Activated naive CD4-positive, alpha-beta T cell treated with anti-CD3 and anti-CD28 coated beads, Interleukin-2, amount 50 U/mL, for 16 hours (primary cell): ENCODE results near the gene CCL21.

Experiments used
- DNase-seq: peaks from one replicate; pipeline ENCODE4 v3.0.0-alpha.2; 2020

CCL21 gene

GRCh38 chr9:34701769-34702736, 7.9 kb downstream of the CCL21 start:
- peak; percentile 86 for DNase-seq

DNA sequence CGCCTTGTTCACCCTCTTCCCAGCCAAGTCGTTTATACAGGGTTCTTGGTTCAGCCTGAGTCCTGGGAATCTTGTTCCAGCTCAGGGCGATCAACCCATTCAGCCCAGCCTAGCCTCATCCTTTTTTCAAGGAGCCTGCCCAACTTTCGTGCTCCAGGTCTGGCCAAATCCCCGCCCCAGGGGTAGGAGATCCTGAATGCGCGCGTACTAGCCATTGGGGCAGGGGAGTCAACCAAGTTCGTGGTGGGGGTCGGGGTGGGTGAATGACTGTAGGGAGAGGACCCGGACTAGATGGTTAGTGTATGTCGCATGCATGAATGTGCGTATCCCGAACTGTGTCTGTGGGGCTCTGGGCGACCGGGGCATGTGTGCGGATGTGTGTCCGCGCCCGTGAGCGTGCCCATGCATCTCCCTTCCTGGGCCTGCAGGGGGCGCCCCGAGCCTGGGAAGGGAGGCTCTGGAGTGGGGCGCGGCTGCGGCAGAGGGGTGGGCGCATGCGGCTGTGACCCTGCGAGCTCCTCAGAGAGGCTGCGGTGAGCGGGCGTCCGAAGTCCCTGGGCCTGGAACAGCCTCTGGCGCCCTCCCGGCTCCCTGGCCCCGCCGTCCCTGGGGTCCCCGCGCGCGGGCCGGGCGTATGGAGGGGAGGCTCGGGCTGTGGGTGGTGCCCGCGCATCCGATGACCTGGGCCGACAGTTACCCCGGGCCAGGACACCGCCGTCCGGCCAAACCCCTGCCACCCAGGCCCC, 8.7 kb downstream of the CCL21 start:
- peak; percentile 82 for DNase-seq

- DNase-seq = no peak
Observed at GRCh38 chr9:34694811-34695210, 15.1 kb downstream of the CCL21 start.

DNA sequence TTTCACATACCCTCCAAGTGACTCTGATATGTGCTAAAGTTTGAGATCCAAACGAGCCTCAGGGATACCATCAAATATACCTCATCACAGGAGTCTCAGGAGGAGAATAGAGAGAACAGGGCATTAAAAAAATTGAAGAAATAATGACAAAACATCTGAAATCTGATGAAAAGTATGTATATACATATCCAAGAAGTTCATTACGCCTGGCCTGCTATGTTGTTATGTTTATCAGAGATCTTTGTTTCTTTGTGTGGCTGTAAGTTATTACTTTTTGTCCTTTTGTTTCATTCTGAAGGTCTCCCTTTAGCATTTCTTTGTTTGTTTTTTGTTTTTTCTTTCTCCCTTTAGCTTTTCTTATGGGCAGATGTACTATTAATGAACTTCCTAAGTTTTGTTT, 16.4 kb downstream of the CCL21 start:
- no peak for DNase-seq

DNA sequence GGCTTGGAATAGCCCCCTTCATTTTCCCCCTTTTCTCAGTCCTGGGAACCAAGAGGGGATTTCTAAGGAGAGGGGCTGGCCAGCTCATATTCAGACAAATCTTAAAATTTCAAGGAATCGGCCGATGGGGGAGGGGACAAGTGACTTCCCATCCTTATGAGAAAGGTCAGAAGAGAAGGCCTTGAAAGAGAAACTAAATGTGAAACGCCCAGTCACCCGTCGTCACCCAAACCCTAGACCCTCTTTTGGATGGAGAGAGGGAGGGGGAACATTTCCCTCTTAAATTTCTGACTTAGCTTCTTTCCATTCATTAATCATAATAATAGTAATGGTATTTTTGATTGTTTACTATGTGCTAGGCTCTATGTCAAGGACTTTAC, 18.0 kb downstream of the CCL21 start:
- DNase-seq = no peak

DNA sequence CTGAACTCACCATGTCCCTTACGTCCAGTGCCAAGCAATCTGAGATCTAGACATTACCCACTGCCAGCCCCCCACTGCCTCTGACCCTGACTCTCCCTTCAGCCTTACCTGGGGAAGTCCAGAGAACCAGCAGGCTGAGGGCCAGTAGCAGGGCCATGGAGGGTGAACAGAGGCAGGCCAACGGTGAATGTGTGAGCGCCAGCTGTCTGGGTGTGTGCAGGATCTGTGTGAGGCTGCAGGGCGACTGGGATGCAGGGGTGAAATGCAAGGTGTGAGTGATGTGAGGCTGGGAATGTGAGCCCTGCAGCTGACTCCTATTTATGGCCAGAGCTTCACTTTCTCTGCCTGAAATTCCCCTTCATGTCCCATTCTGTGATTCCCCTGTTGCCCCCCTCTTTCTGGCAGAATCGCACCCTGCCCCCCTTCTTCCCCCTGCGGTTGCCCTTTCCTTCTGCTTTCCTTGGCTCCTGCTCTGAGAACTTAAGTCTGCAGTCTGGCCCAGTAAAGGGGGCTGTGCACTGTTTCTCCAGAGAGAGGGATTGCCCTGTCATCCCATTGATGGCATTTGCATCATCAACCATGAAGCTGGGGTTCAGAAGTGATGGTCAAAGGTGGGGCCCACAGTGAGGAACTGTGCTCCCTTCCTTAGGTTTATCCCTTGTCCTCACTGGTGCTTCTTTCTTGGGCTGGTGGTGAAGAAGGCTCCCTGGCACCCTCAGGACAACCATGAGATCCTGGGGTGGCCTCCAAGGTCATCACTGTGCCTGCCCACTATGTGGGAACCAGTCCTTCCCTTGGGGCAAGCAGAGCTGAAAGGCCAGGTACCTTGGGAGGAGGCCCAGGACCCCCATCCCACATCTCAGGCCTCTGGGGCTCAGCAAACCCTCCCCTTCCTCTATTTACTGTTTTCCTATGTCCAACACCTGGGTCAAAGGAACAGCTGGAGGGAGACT, 18.7 kb downstream of the CCL21 start, which contains the start of gene CCL19:
Gene CCL19 (minus strand): TSS at position 294 of the 953 bp plus-strand sequence. CDS start 137 bp downstream, at position 157.
- no peak for DNase-seq

- DNase-seq = no peak
Observed at GRCh38 chr9:34689512-34689911, 20.4 kb downstream of the CCL21 start.

DNA sequence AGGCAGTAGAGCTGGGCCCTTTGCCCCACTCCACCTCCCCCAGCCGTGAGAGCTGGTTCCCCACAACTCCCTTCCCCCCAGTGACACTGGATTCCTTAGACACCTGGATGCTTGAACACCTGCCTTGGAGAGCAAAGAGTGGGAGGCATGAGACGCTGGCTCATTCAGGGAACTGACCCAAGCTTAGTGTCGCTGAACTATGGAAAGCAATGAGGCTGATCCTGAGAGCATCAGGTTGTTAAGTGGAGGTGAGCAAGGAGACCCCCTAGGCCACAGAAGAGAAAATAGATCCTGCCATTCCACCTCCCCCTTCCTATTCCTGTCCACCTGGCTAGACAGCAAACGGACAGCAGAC, 20.8 kb downstream of the CCL21 start:
- no peak for DNase-seq

GRCh38 chr9:34688329-34689115, 21.4 kb downstream of the CCL21 start:
- no peak for DNase-seq

- no peak for DNase-seq
Observed at GRCh38 chr9:34687276-34688030, 22.5 kb downstream of the CCL21 start.

DNA sequence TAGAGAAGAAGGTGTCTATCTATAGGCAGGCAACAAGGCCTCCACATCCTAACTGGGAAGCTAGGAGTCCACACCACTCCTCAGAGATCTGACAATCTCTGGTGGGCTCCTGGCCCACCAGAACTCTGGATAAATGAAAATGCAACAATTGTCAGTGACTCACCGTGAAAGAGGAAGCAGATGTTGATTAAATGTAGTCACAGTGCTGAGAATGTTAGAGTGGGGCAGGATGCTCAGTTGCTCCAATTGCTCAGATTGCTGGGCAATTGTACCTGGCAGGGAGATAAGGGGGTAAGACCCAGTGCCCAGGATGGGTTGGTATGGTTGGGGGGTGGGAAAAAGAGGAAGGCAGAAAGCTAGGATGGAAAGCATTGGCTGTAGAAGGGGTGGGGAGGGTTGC, 23.2 kb downstream of the CCL21 start:
- DNase-seq = no peak

- no peak for DNase-seq
Observed at GRCh38 chr9:34686231-34686630, 23.7 kb downstream of the CCL21 start.

DNA sequence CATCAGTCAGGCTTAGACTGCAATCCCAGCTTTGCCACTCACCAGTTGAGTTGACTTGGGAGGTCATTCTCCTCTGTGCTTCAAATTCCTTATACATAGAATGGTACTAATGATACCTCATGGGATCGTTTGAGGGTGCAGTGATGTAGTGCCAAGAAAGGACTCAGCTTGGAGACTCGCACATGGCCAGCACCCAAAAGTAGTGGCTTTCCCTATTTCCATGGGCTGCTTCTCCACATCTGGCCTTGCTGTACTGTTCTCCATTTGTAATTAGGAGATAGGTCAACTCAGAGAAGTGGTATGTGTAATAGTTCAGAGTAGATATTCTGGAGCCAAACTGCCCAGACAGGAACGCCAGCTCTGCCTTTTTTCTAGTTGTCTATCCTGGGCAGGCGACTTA, 24.3 kb downstream of the CCL21 start:
- DNase-seq = no peak

DNA sequence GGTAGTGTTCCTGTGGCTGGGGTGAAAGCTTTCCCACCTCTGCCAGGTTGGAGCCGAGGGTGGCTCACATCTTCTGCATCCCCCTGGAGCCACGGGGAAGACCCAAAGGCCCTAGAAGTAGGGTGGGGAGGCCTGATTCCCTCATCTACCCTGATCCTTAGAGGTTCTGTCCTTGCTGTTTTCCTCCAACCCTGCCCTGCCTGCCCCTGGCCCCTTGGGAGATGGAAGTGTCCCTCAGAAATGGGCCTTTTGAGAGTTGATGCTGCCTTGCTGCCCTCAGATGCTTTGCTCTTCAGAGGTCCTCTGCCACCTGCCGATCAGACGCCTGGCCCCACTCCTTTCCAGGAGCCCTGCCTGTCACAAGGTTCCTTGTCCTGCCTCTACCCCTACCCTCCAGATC, 25.1 kb downstream of the CCL21 start:
- no peak for DNase-seq

- DNase-seq = peak; percentile 33
Observed at GRCh38 chr9:34684145-34684544, 25.8 kb downstream of the CCL21 start.

GRCh38 chr9:34675869-34676268, 34.1 kb downstream of the CCL21 start:
- DNase-seq = no peak

- peak; percentile 63 for DNase-seq
Observed at GRCh38 chr9:34675048-34675714, 34.8 kb downstream of the CCL21 start.

DNA sequence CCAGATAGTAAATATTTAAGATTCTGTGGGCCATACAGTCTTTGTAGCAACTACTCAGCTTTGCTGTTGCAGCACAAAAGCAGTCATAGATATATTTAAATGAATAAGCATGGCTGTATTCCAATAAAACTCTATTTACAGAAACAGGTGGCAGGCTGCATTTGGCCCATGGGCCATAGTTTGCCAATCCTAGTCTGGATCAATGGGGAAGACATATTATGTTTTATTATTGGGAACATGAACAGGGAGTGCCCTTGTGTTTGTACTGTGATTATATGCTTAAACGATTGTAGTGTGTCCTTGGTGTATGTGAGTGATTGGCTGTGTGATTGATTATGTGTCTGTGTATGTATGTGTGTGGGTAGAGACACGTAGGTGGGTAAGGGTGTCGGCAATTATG, 35.5 kb downstream of the CCL21 start:
- DNase-seq = no peak

DNA sequence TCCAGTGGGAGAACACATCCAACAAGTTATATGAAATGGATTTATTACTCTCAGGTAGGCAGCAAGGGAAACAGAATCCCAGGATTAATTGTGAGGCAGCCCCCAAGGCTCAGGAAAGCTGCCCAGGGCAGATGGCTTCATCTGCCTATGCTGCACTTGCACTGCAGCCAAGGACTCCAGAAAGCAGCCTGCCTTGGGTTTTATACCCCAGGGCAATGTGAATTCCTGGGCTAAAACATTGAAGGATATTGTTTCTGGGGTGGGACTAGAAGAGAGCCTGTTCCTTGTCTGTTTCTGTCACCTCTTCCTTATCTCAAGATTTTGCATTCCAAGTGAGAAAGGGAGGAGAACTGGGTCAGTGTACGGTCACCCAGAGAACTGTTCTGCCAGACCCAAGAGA, 38.6 kb downstream of the CCL21 start:
- no peak for DNase-seq

DNA sequence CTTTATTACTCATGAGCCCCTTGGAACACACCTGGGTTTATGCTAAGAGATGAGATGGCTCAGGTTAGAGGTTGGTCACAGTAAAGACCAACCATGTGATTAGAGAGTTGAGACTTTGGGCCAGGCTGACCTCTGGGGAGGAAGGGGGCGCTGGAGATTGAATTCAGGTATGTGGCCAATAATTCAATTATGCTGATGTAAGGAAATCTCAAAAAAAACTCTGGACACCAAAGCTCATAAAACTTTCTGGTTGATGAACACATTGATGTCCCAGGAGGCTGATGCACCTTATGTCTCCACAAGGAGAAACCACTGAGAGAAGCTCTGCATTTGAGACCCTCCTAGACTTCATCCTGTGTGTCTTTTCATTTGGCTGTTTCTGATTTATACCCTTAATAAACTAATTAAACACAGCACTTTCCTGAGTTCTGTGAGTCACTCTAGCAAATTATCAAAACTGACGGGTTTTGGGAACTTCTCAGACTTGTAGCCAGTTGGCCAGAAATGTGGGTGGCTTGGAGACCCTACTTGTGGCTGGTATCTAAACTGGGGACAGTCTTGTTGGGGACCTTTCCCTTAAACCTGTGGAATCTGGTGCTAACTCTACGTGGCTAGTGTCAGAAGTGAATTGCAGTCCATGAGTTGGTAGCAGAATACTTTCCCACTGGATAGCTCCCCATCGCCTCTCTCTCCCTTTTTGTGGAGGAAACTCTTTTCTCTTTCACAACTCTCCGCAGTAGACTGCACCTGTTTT, 40.0 kb downstream of the CCL21 start:
- no peak for DNase-seq
